B cell (primary cell): ENCODE measurements around the gene NKAIN2. TPM values are rescaled to one million over a fixed set of nuclear protein-coding genes. Genes with fewer than 3 reads are reported as not detected.

Experiments used
- ATAC-seq: fragments of 200-7000 bp; cut with Tn5 transposase; one replicate; pipeline ENCODE4 v1.10.0; 2021; ENCODE audit warnings: low read depth, mild to moderate bottlenecking, moderate number of reproducible peaks, moderate library complexity
- CTCF ChIA-PET: fragments of 350-600 bp; sonication (Branson Sonifier 250); formaldehyde crosslinking; loops from one replicate; lab custom pipeline; 2021; ENCODE audit warnings: antibody characterized with exemption, inconsistent platforms; lab: Charles Lee
- POLR2A ChIA-PET: fragments of 350-600 bp; sonication (Branson Sonifier 250); formaldehyde crosslinking; loops from one replicate; lab custom pipeline; 2021; ENCODE audit warnings: antibody characterized with exemption; lab: Charles Lee
- DNase-seq: peaks from one replicate; pipeline ENCODE4 v3.0.0; 2013
- H2AFZ ChIP-seq: 2 replicates; pipeline ENCODE4 v1.6.1; 2012; ENCODE audit warnings: mild to moderate bottlenecking, low read depth, low read length; ENCODE audit not compliant: insufficient read depth, poor library complexity, severe bottlenecking
- H3K27ac ChIP-seq, 2 donors: 1 replicate in 1 of 2; 2 replicates in 1 of 2; pipeline ENCODE4 v1.5.1; 2012 to 2013; ENCODE audit warnings: low read length in 2 of 2, mild to moderate bottlenecking in 2 of 2, moderate library complexity in 1 of 2
- H3K27me3 ChIP-seq, 4 experiments: fragments of 200-600 bp in 1 of 4; sonication (generic) in 1 of 4; replicated peaks in 1 of 4; 1 replicate in 2 of 4; 2 replicates in 2 of 4; pipeline versions ENCODE4 v1.6.1 to v1.7.0; 2013 to 2016; ENCODE audit warnings: low read length in 3 of 4, mild to moderate bottlenecking in 2 of 4, mixed read lengths in 1 of 4, moderate library complexity in 1 of 4; ENCODE audit not compliant: insufficient read depth in 4 of 4, control insufficient read depth in 3 of 4; ENCODE audit errors: control extremely low read depth in 1 of 4
- H3K36me3 ChIP-seq, 2 experiments: replicated peaks in 1 of 2; 1 replicate in 1 of 2; 2 replicates in 1 of 2; pipeline versions ENCODE4 v1.6.1 to v1.7.1; 2013; ENCODE audit warnings: low read length in 1 of 2; ENCODE audit not compliant: insufficient read depth in 2 of 2, control insufficient read depth in 1 of 2; ENCODE audit errors: control extremely low read depth in 1 of 2, extremely low read depth in 1 of 2
- H3K4me1 ChIP-seq, 2 donors: fragments of 200-600 bp in 1 of 2; sonication (generic) in 1 of 2; 1 replicate in 1 of 2; 2 replicates in 1 of 2; pipeline versions ENCODE4 v1.5.1 to v1.6.1; 2013 to 2017; ENCODE audit warnings: low read length in 2 of 2; ENCODE audit not compliant: control insufficient read depth in 2 of 2, insufficient read depth in 2 of 2
- H3K4me2 ChIP-seq: replicated peaks from 2 replicates; pipeline ENCODE3; 2012; ENCODE audit warnings: mild to moderate bottlenecking, low read depth, low read length; ENCODE audit not compliant: poor library complexity, severe bottlenecking
- H3K4me3 ChIP-seq, 5 experiments: fragments of 200-600 bp in 1 of 5; sonication (generic) in 1 of 5; 1 replicate in 3 of 5; 2 replicates in 2 of 5; pipeline versions ENCODE4 v1.5.1 to v1.7.0; 2011 to 2016; ENCODE audit warnings: low read length in 4 of 5, mild to moderate bottlenecking in 4 of 5, low read depth in 2 of 5, control low read depth in 1 of 5, moderate library complexity in 1 of 5; ENCODE audit not compliant: insufficient read depth in 1 of 5; ENCODE audit errors: control extremely low read depth in 1 of 5, extremely low read depth in 1 of 5
- H3K79me2 ChIP-seq: fragments of 200-600 bp; sonication (generic); one replicate; pipeline ENCODE4 v1.6.0; 2016; ENCODE audit warnings: low read length; ENCODE audit not compliant: control insufficient read depth, insufficient read depth
- H3K9ac ChIP-seq: fragments of 200-600 bp; sonication (generic); 2 replicates; pipeline ENCODE4 v1.6.1; 2017; ENCODE audit warnings: mild to moderate bottlenecking, low read length, moderate library complexity
- H3K9me3 ChIP-seq, 3 donors: one replicate each; pipeline versions ENCODE4 v1.6.1 to v1.7.1; 2013; ENCODE audit warnings: low read length in 2 of 3; ENCODE audit not compliant: control insufficient read depth in 2 of 3, insufficient read depth in 1 of 3; ENCODE audit errors: control extremely low read depth in 1 of 3
- H4K20me1 ChIP-seq: 2 replicates; pipeline ENCODE4 v1.6.0; 2012; ENCODE audit warnings: mild to moderate bottlenecking, low read length; ENCODE audit not compliant: insufficient read depth, control insufficient read depth, poor library complexity, severe bottlenecking
- H3K27ac Mint-ChIP-seq: one replicate; pipeline ENCODE4 v1.8.0; 2021; ENCODE audit warnings: mixed read lengths
- H3K27me3 Mint-ChIP-seq: one replicate; pipeline ENCODE4 v1.8.0; 2021; ENCODE audit warnings: mixed read lengths
- H3K4me1 Mint-ChIP-seq: one replicate; pipeline ENCODE4 v1.8.0; 2021; ENCODE audit warnings: mixed read lengths
- H3K4me3 Mint-ChIP-seq: one replicate; pipeline ENCODE4 v1.8.0; 2021; ENCODE audit warnings: mixed read lengths
- H3K9me3 Mint-ChIP-seq: one replicate; pipeline ENCODE4 v1.8.0; 2022; ENCODE audit warnings: mixed read lengths; ENCODE audit not compliant: insufficient read depth
- EZH2 ChIP-seq: IDR thresholded peaks from 2 replicates; pipeline ENCODE4 v1.6.1; 2012; ENCODE audit warnings: borderline replicate concordance, low read depth, mild to moderate bottlenecking, moderate library complexity, low read length; ENCODE audit not compliant: insufficient read depth, poor library complexity, severe bottlenecking
- WGBS: methylation state at CpG from one replicate; pipeline ENCODE4 v1.1.5; 2013; ENCODE audit warnings: missing lambda C conversion rate; ENCODE audit not compliant: insufficient coverage; 5-methylcytosine and 5-hydroxymethylcytosine counted together
- intact Hi-C: fragments of 100-400 bp; cut with micrococcal nuclease; formaldehyde crosslinking; loops from one replicate; pipeline ENCODE4 v1.10.0; 2022
- polyA plus RNA-seq: library from polyadenylated mRNA; depleted of rRNA; stranded (reverse); fragments of >200 nt; gene quantifications from 2 replicates; pipeline ENCODE4 v1.2.3, GENCODE V29; 2012
- total RNA-seq, 2 donors: library from RNA; stranded (reverse); fragments of 120-200 nt in 1 of 2; gene quantifications; 1 replicate in 1 of 2; 2 replicates in 1 of 2; pipeline versions ENCODE4 v1.2.3 to v1.2.4, GENCODE V29; 2013 to 2022
- TF ChIP-seq, protein P1 (sequence below): fragments of 200-600 bp; IDR thresholded peaks from one replicate; pipeline ENCODE4 v1.8.0; 2022; ENCODE audit warnings: antibody characterized with exemption, mild to moderate bottlenecking

NKAIN2 gene
- total and polyA plus RNA-seq, 2 donors (not counting 1 experiment from before 2014, with no cell fraction given) = not detected

DNA sequence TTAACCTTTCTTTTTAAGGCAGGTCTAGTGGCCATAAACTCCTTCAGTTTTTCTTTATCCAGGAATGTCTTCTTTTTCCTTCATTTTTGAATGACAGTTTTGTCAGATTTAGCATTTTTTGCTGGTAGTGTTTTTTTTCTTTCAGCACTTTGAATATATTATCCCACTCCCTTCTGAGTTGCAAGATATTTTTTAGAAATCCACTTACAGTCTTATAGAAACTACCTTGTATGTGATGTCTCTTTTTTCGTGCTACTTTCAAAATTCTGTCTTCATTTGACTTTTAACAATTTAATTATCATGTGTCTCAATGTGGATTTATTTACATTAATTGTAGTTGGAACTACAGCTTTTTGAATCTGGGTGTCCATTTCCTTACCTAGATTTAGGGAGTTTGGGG is 874.2 kb downstream of the NKAIN2 start:
- H3K4me3 Mint-ChIP-seq = no peak overlapping the region
- H3K9ac ChIP-seq = no peak overlapping the region
- no peak for DNase-seq
- H3K27ac ChIP-seq = no peak overlapping the region
- H4K20me1 ChIP-seq = no peaks in the 10 kb centered on the region
- no peaks in the 10 kb centered on the region for H3K79me2 ChIP-seq
- ChIA-PET CTCF (no interaction called here), POLR2A (no interaction called here)
- H3K36me3 ChIP-seq = no peaks in the 10 kb centered on the region
- peaks cover 0 to 4% (median 0%) of the 10 kb centered on the region in 3 donors for H3K9me3 ChIP-seq
- no peak overlapping the region for H2AFZ ChIP-seq
- no peak for ATAC-seq
- H3K27ac Mint-ChIP-seq = no peak overlapping the region
- no peaks in the 10 kb centered on the region for H3K27me3 ChIP-seq
- no peaks in the 10 kb centered on the region for H3K4me1 ChIP-seq
- H3K9me3 Mint-ChIP-seq = peaks cover 11% of the 10 kb centered on the region
- no peaks in the 10 kb centered on the region for H3K27me3 Mint-ChIP-seq
- no CpG with 5 or more reads among the region's 1 CpG for WGBS
- no peak overlapping the region for H3K4me3 ChIP-seq
- H3K4me2 ChIP-seq = no peak overlapping the region
- no peak for TF ChIP-seq EZH2
- TF ChIP-seq, protein P1, sequence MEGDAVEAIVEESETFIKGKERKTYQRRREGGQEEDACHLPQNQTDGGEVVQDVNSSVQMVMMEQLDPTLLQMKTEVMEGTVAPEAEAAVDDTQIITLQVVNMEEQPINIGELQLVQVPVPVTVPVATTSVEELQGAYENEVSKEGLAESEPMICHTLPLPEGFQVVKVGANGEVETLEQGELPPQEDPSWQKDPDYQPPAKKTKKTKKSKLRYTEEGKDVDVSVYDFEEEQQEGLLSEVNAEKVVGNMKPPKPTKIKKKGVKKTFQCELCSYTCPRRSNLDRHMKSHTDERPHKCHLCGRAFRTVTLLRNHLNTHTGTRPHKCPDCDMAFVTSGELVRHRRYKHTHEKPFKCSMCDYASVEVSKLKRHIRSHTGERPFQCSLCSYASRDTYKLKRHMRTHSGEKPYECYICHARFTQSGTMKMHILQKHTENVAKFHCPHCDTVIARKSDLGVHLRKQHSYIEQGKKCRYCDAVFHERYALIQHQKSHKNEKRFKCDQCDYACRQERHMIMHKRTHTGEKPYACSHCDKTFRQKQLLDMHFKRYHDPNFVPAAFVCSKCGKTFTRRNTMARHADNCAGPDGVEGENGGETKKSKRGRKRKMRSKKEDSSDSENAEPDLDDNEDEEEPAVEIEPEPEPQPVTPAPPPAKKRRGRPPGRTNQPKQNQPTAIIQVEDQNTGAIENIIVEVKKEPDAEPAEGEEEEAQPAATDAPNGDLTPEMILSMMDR = no peak
- intact Hi-C loops = no loop called here
- H3K4me1 Mint-ChIP-seq = no peaks in the 10 kb centered on the region

DNA sequence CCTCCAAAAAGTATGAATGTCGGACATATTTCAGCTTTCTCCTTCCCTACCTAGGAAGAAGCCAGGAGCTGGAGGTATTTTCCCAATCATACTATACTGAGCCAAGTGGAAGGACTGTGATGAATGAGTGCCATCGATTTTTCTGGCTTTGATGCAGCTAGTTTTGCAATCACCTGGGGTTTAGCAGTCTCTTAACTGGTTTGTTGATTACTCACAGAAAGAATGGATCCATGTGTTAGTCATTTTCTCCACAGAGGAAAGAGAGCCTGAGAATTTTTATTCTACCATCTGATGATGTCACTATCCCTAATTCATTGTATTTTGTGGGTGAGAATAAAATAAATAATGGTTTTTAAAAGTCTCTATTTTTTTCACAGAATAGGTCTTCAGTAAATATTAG is 875.7 kb downstream of the NKAIN2 start:
- no peaks in the 10 kb centered on the region for H4K20me1 ChIP-seq
- no peak overlapping the region for H3K4me2 ChIP-seq
- no peak overlapping the region for H3K4me3 ChIP-seq
- WGBS = no CpG with 5 or more reads among the region's 2 CpGs
- ChIA-PET POLR2A (no interaction called here), CTCF (no interaction called here)
- ATAC-seq (no peak), DNase-seq (no peak)
- H3K27ac ChIP-seq = no peak overlapping the region
- no peak overlapping the region for H3K9ac ChIP-seq
- H3K27ac Mint-ChIP-seq = no peak overlapping the region
- peaks cover 9% of the 10 kb centered on the region for H3K9me3 Mint-ChIP-seq
- intact Hi-C loops = no loop called here
- no peaks in the 10 kb centered on the region for H3K4me1 Mint-ChIP-seq
- H3K4me1 ChIP-seq = no peaks in the 10 kb centered on the region
- no peaks in the 10 kb centered on the region for H3K27me3 Mint-ChIP-seq
- no peak overlapping the region for H3K4me3 Mint-ChIP-seq
- H3K27me3 ChIP-seq = no peaks in the 10 kb centered on the region
- no peak for TF ChIP-seq EZH2
- TF ChIP-seq, protein P1 = no peak
- H3K36me3 ChIP-seq = no peaks in the 10 kb centered on the region
- H3K9me3 ChIP-seq = peaks cover 0 to 4% (median 0%) of the 10 kb centered on the region in 3 donors
- H2AFZ ChIP-seq = no peak overlapping the region
- no peaks in the 10 kb centered on the region for H3K79me2 ChIP-seq
